Inflammatory macrophage treated with lipopolysaccharide for 4 hours (primary cell): ENCODE data around the gene LRRC8D.

Source experiments
- DNase-seq: peaks from one replicate; pipeline ENCODE4 v3.0.0-alpha.2; 2020

LRRC8D gene

GRCh38 chr1:89834083-89834704 is 13.4 kb downstream of the LRRC8D start:
- DNase-seq = no peak

DNA sequence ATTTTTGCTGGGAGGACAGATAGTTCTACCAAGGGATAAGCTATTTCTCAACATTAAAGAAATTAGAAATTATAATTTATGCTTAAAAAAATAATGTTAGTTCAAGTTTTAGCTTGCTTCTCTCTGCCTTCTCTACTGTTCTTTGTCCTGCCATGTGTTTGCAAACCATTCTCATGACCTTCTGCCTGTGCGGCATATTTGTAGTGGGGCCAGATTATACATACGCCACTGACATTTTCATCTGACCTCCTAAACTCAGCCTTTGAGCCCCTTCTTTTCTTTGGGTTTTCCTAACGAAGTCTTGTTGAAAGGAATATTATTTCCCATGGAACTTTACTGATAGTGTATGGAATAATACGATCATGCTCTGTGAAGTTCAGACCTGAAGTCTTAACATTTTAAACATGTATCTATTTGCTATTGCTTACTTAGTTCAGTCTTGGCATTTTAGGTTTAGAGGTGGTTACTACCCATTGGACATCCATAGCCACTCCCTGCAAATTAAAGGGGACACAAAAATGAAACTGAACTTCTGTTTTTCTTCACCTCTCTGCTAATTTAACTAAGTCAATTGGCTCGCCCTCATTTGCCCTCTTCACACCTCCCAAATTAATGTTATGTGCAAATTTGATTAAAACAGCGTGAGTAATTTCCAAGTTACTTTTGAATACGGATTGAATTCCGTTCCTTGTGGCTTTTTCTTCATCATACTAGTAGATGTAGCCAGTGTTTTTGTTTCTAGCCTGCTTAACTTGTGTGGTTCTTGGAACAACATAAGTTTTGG is 15.6 kb downstream of the LRRC8D start:
- no peak for DNase-seq

GRCh38 chr1:89837036-89837481 is 16.2 kb downstream of the LRRC8D start:
- no peak for DNase-seq

DNA sequence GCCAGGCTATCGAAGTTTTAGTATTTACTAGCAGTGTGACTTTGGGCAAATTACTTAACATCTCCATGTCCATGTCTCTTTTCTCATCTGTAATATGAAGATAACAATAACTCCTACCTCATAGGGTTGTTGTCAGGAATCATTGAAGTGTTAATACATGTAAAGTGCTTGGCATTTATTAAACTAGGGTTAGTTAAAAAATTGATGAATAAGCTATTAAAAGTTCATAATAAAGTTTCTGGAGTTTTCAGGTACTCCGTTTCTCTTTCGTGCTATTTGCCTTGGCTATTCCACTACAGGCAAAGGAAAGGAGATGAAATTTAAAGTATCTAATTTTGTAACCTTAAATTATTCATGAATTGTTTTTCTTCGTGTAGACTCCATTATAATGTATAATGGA is 16.7 kb downstream of the LRRC8D start:
- DNase-seq = no peak

DNA sequence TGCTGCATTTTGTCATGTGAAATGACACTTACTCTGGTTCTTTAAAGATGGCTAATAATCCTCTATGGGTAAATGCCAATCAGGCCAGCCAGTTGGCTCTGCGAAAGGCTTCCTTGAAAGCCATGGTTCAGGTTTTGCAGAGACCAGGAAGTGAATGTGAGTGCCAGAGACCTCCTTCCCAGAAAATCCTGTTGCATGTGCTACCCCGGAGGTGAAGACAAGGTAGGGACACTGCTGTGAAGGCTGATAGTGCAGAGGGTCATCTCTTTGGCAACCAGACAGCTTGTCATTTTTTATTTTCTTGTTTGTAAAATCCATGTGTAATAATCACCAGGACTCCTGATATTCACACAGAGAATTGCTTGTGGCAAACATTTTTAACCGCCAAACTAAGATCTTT is 18.7 kb downstream of the LRRC8D start:
- no peak for DNase-seq

GRCh38 chr1:89841507-89841906 is 20.7 kb downstream of the LRRC8D start:
- DNase-seq = no peak

DNA sequence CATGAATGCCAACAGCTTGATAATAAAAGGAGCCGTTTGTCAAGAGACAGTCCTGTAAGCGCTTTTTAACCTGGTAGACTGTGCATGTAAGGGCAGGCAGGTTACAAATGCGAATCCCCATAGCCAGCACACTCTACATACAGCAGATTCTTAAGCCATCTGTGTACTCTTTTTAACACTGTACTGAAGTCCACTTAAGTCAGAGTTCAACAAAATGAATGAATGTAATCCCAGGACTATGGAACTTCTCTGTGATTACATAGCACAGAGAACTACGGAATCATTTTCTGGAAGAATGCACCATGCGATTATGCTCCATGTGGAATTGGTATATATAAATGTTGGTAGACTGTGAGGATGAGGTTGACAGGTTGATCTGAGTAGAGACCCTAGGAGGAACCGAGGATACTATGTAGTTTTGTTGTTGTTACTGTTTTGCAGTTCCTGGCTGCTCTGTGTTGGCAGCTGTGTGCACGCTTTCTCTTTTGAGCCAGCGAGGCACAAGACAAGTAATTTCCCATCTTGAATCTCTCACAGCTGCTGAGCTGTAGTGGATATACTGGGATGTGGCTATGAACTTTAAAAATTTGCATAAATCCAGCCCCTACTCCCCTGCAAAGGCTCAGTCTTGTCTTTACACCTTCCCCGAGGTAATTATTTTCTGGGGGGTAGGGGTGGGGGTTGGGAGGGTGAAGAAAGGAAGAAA is 21.9 kb downstream of the LRRC8D start:
- peak; percentile 30 for DNase-seq

- DNase-seq = peak; percentile 57
These were observed 22.7 kb downstream of the LRRC8D start for GRCh38 chr1:89843273-89844130.

DNA sequence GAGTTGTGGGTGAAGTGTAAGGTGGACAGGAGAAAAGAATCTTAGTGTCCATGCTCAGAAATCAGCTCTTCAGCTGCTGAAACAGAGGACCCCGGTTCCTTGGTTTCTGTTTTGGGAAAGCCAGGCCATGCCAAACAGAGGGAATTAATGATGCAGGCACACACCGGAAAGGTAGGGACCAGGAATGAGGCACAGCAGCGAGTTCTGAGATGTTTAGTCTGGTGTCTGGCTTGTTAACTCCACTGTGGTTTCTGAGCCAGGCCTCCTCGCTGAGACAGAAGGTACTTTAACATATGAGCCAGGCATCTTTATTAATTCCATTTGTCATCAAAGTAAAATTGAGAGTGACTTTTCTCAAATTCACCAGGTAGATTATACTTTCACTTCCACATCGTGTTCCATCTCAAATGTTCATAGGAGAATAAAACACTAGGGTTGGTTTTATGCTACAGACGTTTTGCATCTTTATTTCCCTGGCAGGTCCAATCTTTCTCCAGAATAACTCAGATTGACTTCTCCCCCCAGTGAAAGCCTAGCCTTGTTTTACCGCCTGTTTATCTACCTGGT is 23.5 kb downstream of the LRRC8D start:
- no peak for DNase-seq

- no peak for DNase-seq
These were observed 24.0 kb downstream of the LRRC8D start for GRCh38 chr1:89844860-89845259.

DNA sequence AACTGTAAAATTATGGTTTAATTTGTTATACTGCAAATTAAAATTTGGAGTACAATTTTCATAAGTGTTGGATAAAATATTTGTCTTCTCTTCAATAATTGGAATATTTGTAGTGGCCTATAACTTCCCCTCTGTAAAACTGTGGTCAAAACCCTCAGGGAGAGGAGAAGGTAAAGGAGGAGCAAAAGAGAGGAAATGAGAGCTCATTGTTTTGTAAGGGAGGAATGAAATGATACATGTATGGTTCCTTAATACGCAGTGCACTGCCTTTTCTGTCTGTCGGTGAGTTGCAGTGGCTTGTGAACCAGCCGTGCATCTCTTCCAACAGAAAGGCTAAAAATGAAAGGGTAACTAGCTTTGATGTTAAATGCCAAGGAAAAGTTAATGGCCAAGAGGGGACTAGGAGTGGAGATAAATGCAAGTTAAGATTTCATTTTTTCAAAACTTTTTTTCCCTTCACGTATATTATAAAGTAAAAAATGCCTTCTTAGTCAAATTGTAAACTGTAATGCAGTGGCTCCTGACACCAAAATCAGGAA is 26.4 kb downstream of the LRRC8D start:
- peak; percentile 40 for DNase-seq

GRCh38 chr1:89850844-89851415 is 30.1 kb downstream of the LRRC8D start:
- no peak for DNase-seq

DNA sequence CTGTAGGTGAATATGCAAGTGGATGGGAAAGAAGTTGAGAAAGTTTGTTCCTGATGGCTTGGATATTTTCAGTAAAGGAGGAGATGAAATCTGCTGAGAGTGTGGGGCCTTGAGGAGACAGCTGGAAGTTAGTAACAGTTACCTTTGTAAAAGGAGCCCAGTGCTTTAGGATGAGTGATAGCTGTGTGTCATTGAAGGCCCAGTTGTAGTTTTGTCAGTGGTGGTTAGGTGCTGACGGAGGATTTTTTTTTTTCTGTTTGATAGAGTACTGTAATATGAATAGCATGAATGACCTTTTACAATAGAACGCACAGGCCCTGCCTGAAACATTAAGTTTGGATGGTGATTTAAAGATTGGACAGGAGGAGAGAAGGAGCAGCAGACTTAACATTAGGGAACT is 33.3 kb downstream of the LRRC8D start:
- no peak for DNase-seq

DNA sequence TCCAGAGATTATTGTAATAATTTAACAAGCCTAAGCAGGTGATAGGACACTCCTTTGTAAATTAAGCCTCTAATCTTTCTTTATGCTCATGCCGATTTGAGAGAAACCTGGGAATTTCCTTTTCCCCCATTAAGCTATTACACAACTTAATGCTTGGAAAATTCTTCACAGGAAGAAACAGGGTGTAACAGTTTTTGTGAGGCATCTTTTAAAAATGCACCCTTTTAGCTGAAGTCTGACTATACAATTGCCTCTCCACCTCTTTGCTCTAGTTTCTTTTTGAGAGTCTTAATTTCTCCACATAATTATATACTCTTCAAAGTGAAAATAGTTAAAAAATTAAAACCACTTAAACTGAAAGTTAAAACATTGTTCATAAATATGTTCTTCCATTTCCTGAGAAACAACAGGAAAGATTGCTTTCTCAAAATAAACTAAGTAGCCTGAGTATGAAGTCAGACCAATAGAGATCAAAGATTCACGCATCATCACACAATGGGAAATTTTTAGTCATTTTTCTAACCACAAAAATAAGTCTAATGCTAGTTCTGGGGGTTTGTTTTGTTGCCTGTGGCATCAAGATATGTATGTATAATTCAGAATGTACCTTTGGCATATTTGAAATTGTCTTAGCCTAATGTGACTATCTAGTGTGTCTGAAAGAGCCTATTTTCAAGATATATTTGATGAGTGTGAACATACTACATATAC is 34.7 kb downstream of the LRRC8D start:
- no peak for DNase-seq

GRCh38 chr1:89863165-89863830 is 42.5 kb downstream of the LRRC8D start:
- no peak for DNase-seq

GRCh38 chr1:89865498-89866382 is 44.9 kb downstream of the LRRC8D start:
- DNase-seq = no peak

DNA sequence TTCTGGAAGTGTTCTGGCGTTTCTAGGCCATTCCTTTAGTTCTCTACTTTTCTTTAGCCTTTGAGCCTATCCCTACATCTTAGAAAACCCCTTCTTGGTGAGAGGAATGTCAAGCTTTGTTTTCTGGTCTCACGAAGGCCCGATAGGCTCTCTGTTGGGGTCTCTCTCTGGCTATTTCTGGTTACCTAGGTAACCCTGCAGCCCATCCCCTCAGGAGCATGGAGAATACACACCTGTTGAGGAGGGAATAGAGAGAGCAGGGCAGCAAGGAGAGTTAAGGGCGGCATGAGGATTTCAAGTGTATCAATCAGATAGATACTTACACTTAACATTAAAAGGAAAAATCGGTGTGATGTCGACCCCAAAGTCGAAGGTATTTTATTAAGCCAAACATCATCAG is 45.7 kb downstream of the LRRC8D start:
- DNase-seq = no peak

DNA sequence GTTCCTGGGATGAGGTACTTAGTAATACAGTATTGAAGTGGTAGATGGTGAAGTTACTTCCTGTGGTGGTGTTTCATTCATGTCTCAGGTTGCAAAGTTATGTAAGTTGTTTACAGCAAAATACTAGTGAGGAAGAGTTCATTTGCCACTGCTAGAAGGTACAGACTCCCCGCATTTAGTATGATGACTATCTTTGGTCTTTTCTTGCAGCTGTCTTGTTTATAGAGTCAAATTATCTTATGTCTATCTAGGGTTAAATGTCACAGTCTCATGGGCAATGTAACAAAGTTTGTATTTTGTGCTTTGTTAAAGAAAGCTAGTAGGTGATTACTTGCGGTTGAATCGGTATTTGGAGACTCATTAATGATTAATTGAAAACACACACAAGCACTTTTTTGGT is 50.2 kb downstream of the LRRC8D start:
- DNase-seq = no peak

GRCh38 chr1:89871768-89872473 is 51.1 kb downstream of the LRRC8D start:
- no peak for DNase-seq
